GM19372 (cell line): ENCODE measurements around the gene ARSK.
"Not testable (repeated sequence)": the region's sequence is repeated elsewhere in the genome, so short reads cannot be mapped to it uniquely, and the experiment has no call there.

Experiments used
- ATAC-seq: cut with Tn5 transposase; IDR thresholded peaks from one replicate; pipeline ENCODE4 v1.9.1; 2021; ENCODE audit warnings: mild to moderate bottlenecking, low read depth, moderate library complexity; ENCODE audit not compliant: unreplicated experiment

Gene ARSK

GRCh38 chr5:95620030-95620869 lies 65.3 kb downstream of the ARSK start, which contains the start of gene GPR150:
Gene GPR150 (plus strand): TSS chr5:95620087. CDS start chr5:95620276, 189 bp downstream.
- peak; percentile 57 for ATAC-seq

- peak; percentile 51 for ATAC-seq
These were observed 66.3 kb downstream of the ARSK start for GRCh38 chr5:95620870-95621838.

- ATAC-seq = no peak
These were observed 67.1 kb downstream of the ARSK start for GRCh38 chr5:95621839-95622629.

- no peak for ATAC-seq
These were observed 68.8 kb downstream of the ARSK start for GRCh38 chr5:95623706-95624105.

GRCh38 chr5:95624368-95624767 lies 69.5 kb downstream of the ARSK start:
- no peak for ATAC-seq

GRCh38 chr5:95626701-95627100 lies 71.8 kb downstream of the ARSK start:
- ATAC-seq = no peak

- ATAC-seq = no peak
These were observed 73.3 kb downstream of the ARSK start for GRCh38 chr5:95627971-95628810.

GRCh38 chr5:95628933-95629332 lies 74.0 kb downstream of the ARSK start:
- no peak for ATAC-seq

- ATAC-seq = no peak
These were observed 75.6 kb downstream of the ARSK start for GRCh38 chr5:95630394-95630917.

- no peak for ATAC-seq
These were observed 76.5 kb downstream of the ARSK start for GRCh38 chr5:95631255-95631958.

GRCh38 chr5:95631991-95632675 lies 77.2 kb downstream of the ARSK start:
- peak; percentile 90 for ATAC-seq

GRCh38 chr5:95632942-95633341 lies 78.0 kb downstream of the ARSK start:
- ATAC-seq = not testable (repeated sequence)

- ATAC-seq = no peak
These were observed 78.8 kb downstream of the ARSK start for GRCh38 chr5:95633671-95634070.

- ATAC-seq = no peak
These were observed 79.2 kb downstream of the ARSK start for GRCh38 chr5:95634081-95634480.

- no peak for ATAC-seq
These were observed 83.7 kb downstream of the ARSK start for GRCh38 chr5:95638632-95639031.

GRCh38 chr5:95641741-95642220 lies 86.9 kb downstream of the ARSK start:
- no peak for ATAC-seq

GRCh38 chr5:95643152-95643551 lies 88.3 kb downstream of the ARSK start:
- no peak for ATAC-seq
